Thoracic aorta (tissue), 2 donors: ENCODE results near the gene NECTIN2. TPM values are rescaled to one million over a fixed set of nuclear protein-coding genes. Genes with fewer than 3 reads are reported as not detected.

Experiments
- ATAC-seq: fragments of 150-250 bp; one replicate; pipeline ENCODE4 v1.8.0; 2017; ENCODE audit warnings: low read depth; ENCODE audit not compliant: insufficient number of reproducible peaks, low FRiP score
- DNase-seq: peaks from one replicate; pipeline ENCODE4 v3.0.0-alpha.2; 2020; ENCODE audit warnings: low spot score
- H3K27ac ChIP-seq, 2 donors: fragments of 200-600 bp; sonication (generic); 1 replicate in 1 of 2; 2 replicates in 1 of 2; pipeline ENCODE4 v1.5.1; 2016; ENCODE audit warnings: mild to moderate bottlenecking in 2 of 2, moderate library complexity in 2 of 2
- H3K27me3 ChIP-seq: fragments of 200-600 bp; sonication (generic); replicated peaks from 2 replicates; pipeline ENCODE4 v1.6.0; 2016; ENCODE audit warnings: mild to moderate bottlenecking; ENCODE audit not compliant: insufficient read depth
- H3K36me3 ChIP-seq: fragments of 200-600 bp; sonication (generic); one replicate; pipeline ENCODE4 v1.5.1; 2016
- H3K4me1 ChIP-seq, 2 donors: fragments of 200-600 bp; sonication (generic); 1 replicate in 1 of 2; 2 replicates in 1 of 2; pipeline versions ENCODE4 v1.5.1 to v1.6.0; 2016; ENCODE audit warnings: low read depth in 2 of 2, mild to moderate bottlenecking in 1 of 2; ENCODE audit not compliant: control insufficient read depth in 1 of 2
- H3K4me3 ChIP-seq: fragments of 200-600 bp; sonication (generic); 2 replicates; pipeline ENCODE4 v1.5.1; 2016; ENCODE audit warnings: mild to moderate bottlenecking
- H3K9me3 ChIP-seq: fragments of 200-600 bp; sonication (generic); 2 replicates; pipeline ENCODE4 v1.5.1; 2016
- CTCF ChIP-seq: fragments of 200-600 bp; sonication (generic); IDR thresholded peaks from one replicate; pipeline ENCODE4 v1.5.1; 2019; ENCODE audit warnings: antibody characterized with exemption
- total RNA-seq, 2 donors: library from RNA; depleted of rRNA; stranded (reverse); fragments of >200 nt; gene quantifications; one replicate each; pipeline versions ENCODE4 v1.1.0 to v1.2.3, GENCODE V29; 2016

NECTIN2 gene
- total RNA-seq, 2 donors from 2014 or later: 61.7 to 84.3 TPM

- DNase-seq: no peak
- H3K9me3 ChIP-seq: no peaks in the 10 kb centered on the region
- H3K4me3 ChIP-seq: no peak overlapping the region
- no peak for TF ChIP-seq CTCF
- peaks cover 7 to 11% of the 10 kb centered on the region in 2 donors for H3K4me1 ChIP-seq
- no peaks in the 10 kb centered on the region for H3K27me3 ChIP-seq
- H3K27ac ChIP-seq: no peak overlapping the region
- no peak for ATAC-seq
- H3K36me3 ChIP-seq: no peaks in the 10 kb centered on the region
Observed at GRCh38 chr19:44803442-44804428, 42.4 kb upstream of the NECTIN2 start.

GRCh38 chr19:44806291-44806690 is 39.8 kb upstream of the NECTIN2 start:
- H3K4me3 ChIP-seq: no peak overlapping the region
- H3K27ac ChIP-seq: no peak overlapping the region
- DNase-seq (no peak), ATAC-seq (no peak)
- TF ChIP-seq CTCF: no peak
- no peaks in the 10 kb centered on the region for H3K9me3 ChIP-seq
- H3K36me3 ChIP-seq: no peaks in the 10 kb centered on the region
- peaks cover 13 to 32% of the 10 kb centered on the region in 2 donors for H3K4me1 ChIP-seq
- H3K27me3 ChIP-seq: no peaks in the 10 kb centered on the region

- Histone ChIP-seq H3K9me3 (no peaks in the 10 kb centered on the region), H3K4me3 (no peak overlapping the region), H3K36me3 (no peaks in the 10 kb centered on the region), H3K4me1 (peaks cover 13 to 41% of the 10 kb centered on the region in 2 donors), H3K27ac (peak overlapping the region in 1 of 2 donors; percentile 68), H3K27me3 (no peaks in the 10 kb centered on the region)
- no peak for TF ChIP-seq CTCF
- no peak for ATAC-seq
- no peak for DNase-seq
Observed at GRCh38 chr19:44807162-44807561, 38.9 kb upstream of the NECTIN2 start.

GRCh38 chr19:44807652-44808462 is 38.2 kb upstream of the NECTIN2 start:
- peak; percentile 20 for TF ChIP-seq CTCF
- Histone ChIP-seq H3K27ac (peak overlapping the region; percentile 58 to 68), H3K36me3 (peaks cover under 1% of the 10 kb centered on the region), H3K9me3 (no peaks in the 10 kb centered on the region), H3K4me3 (peak overlapping the region; percentile 92), H3K27me3 (no peaks in the 10 kb centered on the region), H3K4me1 (peaks cover 13 to 47% of the 10 kb centered on the region in 2 donors)
- DNase-seq (no peak), ATAC-seq (no peak)
